RPMI7951 (cell line): ENCODE measurements around the gene NPEPL1. TPM values are rescaled to one million over a fixed set of nuclear protein-coding genes. Genes with fewer than 3 reads are reported as not detected.

ENCODE experiments used
- DNase-seq: peaks from one replicate; pipeline ENCODE4 v3.0.0-alpha.2; 2012; ENCODE audit warnings: low read depth
- total RNA-seq: library from RNA; depleted of rRNA; stranded (reverse); fragments of >200 nt; shearing (Covaris generic); gene quantifications from 2 replicates; pipeline ENCODE4 v1.2.3, GENCODE V29; 2014

NPEPL1 gene
- total RNA-seq, 1 experiment from 2014 or later: 11.2 TPM

GRCh38 chr20:58700121-58700821 is 7.7 kb downstream of the NPEPL1 start:
- DNase-seq: no peak

- DNase-seq: no peak
Measured at GRCh38 chr20:58700823-58701222, 8.2 kb downstream of the NPEPL1 start.

GRCh38 chr20:58701431-58702160 is 9.0 kb downstream of the NPEPL1 start:
- DNase-seq: no peak

GRCh38 chr20:58702161-58702510 is 9.5 kb downstream of the NPEPL1 start:
- no peak for DNase-seq

- no peak for DNase-seq
Measured at GRCh38 chr20:58702859-58703648, 10.5 kb downstream of the NPEPL1 start.

GRCh38 chr20:58703765-58704371 is 11.3 kb downstream of the NPEPL1 start:
- DNase-seq: no peak

GRCh38 chr20:58705208-58705926 is 12.8 kb downstream of the NPEPL1 start:
- no peak for DNase-seq

- DNase-seq: no peak
Measured at GRCh38 chr20:58706150-58706892, 13.7 kb downstream of the NPEPL1 start.

GRCh38 chr20:58706975-58707681 is 14.5 kb downstream of the NPEPL1 start:
- no peak for DNase-seq

GRCh38 chr20:58707770-58708169 is 15.2 kb downstream of the NPEPL1 start:
- DNase-seq: no peak

- no peak for DNase-seq
Measured at GRCh38 chr20:58708246-58708931, 15.8 kb downstream of the NPEPL1 start.

- DNase-seq: no peak
Measured at GRCh38 chr20:58709013-58709702, 16.6 kb downstream of the NPEPL1 start.

GRCh38 chr20:58709703-58710039 is 17.1 kb downstream of the NPEPL1 start:
- DNase-seq: no peak

- DNase-seq: no peak
Measured at GRCh38 chr20:58710481-58711265, 18.1 kb downstream of the NPEPL1 start.

- DNase-seq: no peak
Measured at GRCh38 chr20:58711266-58712051, 18.9 kb downstream of the NPEPL1 start.

GRCh38 chr20:58712151-58712791 is 19.7 kb downstream of the NPEPL1 start:
- no peak for DNase-seq
